GM21529 (cell line): Measurements from ENCODE around the gene INPP4A.

Experiments
- ATAC-seq: cut with Tn5 transposase; IDR thresholded peaks from one replicate; pipeline ENCODE4 v1.9.1; 2021; ENCODE audit not compliant: unreplicated experiment

Gene INPP4A

DNA sequence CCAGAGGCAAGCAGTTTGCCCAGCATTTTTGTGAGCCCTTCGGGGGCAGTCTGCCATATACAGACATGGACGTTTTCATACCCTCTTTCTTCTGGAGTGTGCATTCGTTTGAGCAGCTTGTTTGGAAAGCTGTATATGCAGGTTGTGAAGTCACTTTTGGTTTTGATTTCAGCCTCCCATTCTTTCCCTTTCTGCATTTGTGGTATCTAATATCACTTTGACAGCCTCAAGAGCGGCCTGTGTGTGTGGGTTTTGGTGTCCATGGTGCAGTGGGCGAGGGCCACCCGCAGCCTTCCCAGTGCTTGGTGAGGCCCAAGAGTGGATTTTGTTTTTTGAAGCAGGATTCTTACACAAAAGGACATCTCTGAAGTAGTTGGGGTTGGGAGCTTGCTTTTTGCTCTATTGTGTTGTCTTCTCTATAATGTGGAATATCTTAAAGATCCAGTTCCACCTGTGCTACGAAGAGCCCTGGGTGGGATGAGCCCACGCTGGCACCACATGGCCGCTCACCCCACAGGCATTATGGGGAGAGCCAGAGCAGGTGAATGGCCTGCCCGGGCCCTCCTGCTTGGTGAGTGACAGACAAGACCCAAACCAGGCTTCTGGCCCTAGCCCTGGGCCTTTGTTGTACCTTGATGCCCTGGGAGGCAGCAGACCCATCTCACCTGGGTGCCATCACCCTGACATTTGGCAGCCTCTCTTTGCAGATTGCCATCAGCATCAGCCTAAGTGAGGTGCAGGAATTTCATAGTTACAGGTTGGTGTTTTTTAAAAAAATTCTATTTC, 29.5 kb downstream of the INPP4A start:
- peak; percentile 40 for ATAC-seq

DNA sequence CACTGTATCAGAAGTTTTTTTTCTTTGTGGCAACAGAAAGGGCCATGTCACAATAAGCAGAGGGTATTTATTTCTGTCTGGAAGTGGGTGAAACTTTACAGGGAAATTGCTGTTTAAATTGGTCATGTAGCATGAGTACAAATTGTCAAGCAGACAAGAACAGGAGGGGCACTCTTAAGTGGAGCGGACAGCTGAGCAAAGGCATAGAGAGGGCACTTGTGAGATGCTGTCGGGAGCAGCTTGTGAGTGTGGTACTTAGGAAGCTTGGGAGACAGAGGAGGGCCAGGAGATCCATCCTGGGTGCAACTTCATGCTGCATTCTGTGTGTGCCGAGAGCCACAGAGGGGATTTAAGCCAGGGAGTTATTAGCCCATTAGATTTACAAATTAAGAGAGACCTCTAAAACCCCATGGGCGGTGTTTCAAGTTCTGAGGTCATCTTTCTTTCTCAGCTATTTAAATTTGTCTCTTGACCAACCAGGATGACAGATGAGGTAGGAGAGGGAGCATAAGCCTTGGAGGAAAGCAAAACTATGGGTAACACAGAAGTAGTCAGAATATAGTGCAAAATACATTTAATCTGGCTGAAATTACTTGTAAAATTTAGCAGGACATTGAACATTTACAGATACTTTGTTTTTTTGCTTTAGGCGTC, 30.4 kb downstream of the INPP4A start:
- ATAC-seq: no peak

DNA sequence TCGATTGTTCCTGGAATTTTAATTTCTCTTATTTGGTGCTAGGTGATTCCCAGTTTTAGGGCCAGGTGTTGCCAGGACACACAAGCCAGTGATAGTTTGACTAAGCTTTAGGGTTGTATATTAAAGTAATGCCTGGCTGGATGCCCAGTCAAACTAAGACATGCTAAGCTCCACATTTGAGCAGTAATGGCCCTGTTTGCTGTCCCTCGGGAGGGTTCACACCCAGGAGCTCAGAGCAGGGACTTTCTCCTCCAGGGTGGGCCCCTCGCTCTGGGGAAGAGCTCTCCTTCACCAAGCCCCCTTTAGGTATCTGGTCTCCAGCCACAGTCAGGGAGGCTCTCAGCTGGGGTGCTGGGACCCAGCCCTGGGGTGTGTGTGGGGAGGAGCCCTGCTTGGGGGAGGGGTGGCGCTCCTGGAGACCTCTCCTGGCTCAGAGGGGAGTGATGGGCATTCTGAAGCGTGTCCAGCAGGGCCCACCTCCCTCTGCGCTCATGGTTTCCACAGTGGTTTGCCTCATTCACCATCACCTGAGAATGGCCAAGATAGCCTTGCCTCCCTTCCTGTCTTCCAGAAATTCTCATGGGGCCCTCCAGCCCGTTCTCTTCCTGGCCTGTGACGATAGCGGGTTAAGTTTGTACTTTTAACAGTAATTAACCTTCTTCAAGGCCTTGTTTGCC, 31.7 kb downstream of the INPP4A start:
- peak; percentile 40 for ATAC-seq

GRCh38 chr2:98477036-98477435, 32.4 kb downstream of the INPP4A start:
- ATAC-seq: no peak

DNA sequence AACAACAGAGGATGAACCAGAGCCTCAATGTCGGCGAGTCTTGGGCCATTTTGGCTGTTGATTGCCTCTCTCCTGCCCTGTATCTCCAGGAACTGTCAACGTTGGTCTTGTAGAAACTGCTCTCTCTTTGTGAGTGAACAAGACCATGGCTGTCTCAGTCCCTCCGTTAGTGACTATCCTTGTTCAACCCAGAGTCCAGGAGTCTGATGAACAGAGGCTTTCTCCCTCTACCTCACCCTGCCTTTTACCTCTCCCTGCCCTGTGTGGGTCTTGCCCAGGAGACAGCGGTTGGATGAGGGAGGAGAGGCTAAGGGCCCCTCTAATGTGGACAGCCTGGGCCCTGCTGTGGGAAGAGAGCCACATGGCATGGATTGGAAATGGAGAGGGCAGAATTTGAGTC, 32.8 kb downstream of the INPP4A start:
- no peak for ATAC-seq

DNA sequence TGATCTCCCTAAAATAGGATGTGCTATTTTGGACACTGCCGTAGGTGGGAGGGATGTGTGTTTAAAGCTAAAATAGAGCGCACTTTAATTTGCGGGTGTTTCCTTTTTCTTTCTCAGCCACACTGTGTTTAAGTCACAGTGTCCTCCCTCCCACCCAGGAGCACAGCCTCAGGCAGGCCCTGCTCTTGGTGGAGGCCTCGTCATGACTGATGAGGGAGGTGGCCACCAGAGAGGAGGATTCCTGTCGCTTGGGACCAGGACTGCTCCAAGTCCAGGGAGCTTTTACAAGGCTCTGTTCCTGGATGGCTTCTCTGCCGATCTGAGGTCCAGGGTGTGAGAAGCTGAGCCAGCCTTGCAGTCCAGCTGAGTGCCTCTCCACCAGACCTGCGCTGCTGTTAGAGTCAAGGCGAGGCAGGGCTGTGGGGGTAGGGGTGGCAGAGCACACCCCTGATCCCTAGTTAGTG, 33.5 kb downstream of the INPP4A start:
- ATAC-seq: no peak

DNA sequence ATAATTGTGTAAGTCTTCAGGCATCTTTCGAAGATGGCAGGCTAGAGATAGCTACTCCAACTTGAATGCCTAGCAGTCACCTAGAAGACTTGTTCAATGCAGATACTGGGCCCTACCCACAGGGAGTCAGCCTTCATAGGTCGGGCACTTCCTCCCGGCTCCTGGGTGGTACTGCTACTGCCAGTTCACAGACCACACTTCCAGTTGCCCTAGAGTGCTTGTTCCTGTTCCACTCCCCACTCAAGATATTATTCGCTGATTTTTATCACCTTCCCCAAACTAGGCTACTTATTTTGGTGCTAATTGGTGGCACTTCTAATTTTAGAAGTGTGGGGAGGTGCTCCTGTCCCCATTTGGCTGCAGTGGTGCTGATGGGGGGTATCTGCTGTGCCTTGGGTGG, 34.2 kb downstream of the INPP4A start:
- no peak for ATAC-seq

DNA sequence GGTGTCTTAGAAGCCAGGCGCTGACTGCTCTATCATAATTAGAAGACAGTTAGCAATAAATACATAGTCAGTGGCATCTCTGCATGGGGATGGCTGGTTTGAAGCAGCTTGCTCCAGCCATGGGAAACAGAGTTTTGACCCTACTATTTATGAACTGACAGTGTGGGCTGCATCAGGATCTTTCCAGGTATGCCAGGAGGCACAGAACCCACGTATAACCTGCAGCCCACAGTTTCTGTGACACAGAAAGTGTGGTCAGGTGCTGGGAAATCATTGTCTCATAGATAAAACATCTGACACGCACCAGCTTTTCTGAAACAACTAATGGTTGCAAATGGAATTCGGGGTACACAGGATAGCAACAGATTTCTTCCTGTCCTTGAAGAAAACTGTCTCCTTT, 34.7 kb downstream of the INPP4A start:
- no peak for ATAC-seq

- no peak for ATAC-seq
These were observed 35.4 kb downstream of the INPP4A start for GRCh38 chr2:98479959-98480524.

DNA sequence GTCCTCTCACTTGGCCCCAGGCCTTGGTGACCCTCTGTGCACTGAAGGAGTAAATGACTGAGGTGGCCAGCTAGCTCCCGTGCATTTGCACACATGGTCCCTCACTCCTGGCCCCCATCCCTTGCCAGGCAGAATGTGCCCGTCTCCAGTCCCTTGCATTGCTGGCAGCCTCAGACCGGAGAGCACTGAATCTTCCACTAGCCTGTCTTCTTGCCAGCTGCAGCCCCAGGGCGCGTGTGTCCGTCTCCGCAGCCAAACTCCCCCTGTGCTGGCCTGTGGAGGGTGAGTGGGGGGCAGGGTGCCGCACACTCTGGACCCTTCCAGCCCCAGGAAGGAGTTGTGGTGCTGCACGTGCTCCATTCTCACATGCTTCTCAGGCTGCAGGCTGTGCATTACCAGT, 35.9 kb downstream of the INPP4A start:
- ATAC-seq: no peak

- no peak for ATAC-seq
These were observed 37.7 kb downstream of the INPP4A start for GRCh38 chr2:98482362-98482761.

GRCh38 chr2:98483257-98483861, 38.7 kb downstream of the INPP4A start:
- peak; percentile 68 for ATAC-seq

- ATAC-seq: no peak
These were observed 39.5 kb downstream of the INPP4A start for GRCh38 chr2:98484121-98484557.

GRCh38 chr2:98484652-98485452, 40.2 kb downstream of the INPP4A start:
- ATAC-seq: no peak

DNA sequence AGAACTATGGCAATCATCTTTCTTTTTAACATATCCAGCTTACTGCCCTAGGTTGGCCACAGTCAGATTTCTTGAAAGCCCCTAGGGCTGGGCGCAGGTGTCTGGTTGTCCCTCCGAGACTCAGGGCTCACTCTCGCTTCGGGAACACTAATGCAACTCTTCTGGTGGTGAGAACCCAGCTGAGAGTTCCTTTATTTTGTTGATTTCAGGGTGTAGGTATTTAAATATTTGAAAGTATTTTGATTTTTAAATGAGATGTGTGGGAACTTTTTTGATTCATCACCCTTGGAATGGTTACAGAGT, 40.7 kb downstream of the INPP4A start:
- ATAC-seq: no peak

- no peak for ATAC-seq
These were observed 41.8 kb downstream of the INPP4A start for GRCh38 chr2:98486374-98486981.

GRCh38 chr2:98487101-98487805, 42.6 kb downstream of the INPP4A start:
- ATAC-seq: no peak

GRCh38 chr2:98487806-98488189, 43.1 kb downstream of the INPP4A start:
- peak; percentile 60 for ATAC-seq

- no peak for ATAC-seq
These were observed 43.6 kb downstream of the INPP4A start for GRCh38 chr2:98488252-98488651.

- ATAC-seq: no peak
These were observed 44.8 kb downstream of the INPP4A start for GRCh38 chr2:98489486-98489885.
